Measurements from ENCODE around the gene CLEC4F. TPM values are rescaled to one million over a fixed set of nuclear protein-coding genes. Genes with fewer than 3 reads are reported as not detected.

Gene CLEC4F
- total and polyA plus RNA-seq, 2 of the 13 experiments (the other 11 are each of a cell fraction or from before 2014, with no cell fraction given) = 0.12 to 0.13 TPM

- no peak for TF ChIP-seq ZNF687 (CRISPR knock-in tag; IDR thresholded peaks at IDR 0.05)
- TF ChIP-seq FOXK1 (CRISPR knock-in tag; IDR thresholded peaks at IDR 0.05; ENCODE audit: borderline replicate concordance, low read depth) = no peak
These were observed 36.1 kb downstream of the CLEC4F start (continued) for GRCh38 chr2:70784320-70784719.

DNA sequence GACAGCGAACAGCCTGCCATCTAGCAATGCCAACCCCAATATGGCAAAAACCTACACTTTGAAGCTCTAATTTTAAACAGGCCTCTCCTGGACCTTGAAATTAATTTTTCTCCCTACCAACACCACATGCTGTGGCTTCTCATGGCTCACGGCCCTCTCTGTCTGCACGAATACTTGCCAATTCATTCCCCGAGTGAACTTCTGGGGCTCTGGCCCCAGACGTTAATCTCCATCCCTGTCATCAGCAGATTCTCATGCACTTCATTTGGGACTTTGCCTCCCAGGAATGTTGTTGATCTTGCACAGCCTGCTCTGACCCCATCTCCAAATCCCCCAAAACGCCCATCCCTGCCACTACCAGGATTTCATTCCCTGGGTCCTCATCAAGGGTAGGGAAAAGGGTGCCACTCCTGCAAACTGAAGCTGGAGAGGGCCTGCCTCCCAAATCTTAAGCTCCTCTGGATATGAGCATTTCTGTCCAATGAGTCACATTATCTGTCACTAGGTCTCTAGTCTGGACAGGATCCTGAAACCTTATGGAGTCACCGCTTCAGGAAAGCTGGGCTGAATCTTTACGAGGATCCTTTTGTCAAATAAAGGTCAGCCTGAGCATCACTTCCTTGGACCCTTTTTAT is 40.4 kb downstream of the CLEC4F start:
- WGBS (ENCODE audit: low lambda C conversion rate) = 22% methylated on average over 8 of the region's 8 CpGs
- DNase-seq (ENCODE audit: low spot score) (no peak), FAIRE-seq (no peak), ATAC-seq (no peak)
- in situ Hi-C loops (cut with HindIII; ENCODE audit: extremely low pct_ligation_motif_present, low pct_unique_long_range_greater_than_20kb) (no loop called here), intact Hi-C loops (cut with micrococcal nuclease; ENCODE audit: unreplicated experiment) (no loop called here)
- Histone ChIP-seq H3K4me2 (ENCODE audit: low read depth, low read length) (no peak overlapping the region), H3K27ac (ENCODE audit: extremely low read length, insufficient read depth, low read length) (no peak overlapping the region), H3K36me3 (replicated peaks in 1 of 2; ENCODE audit: control insufficient read depth in 1 of 2, insufficient read depth in 2 of 2, low read length in 2 of 2) (no peaks in the 10 kb centered on the region), H3K4me3 (replicated peaks in 1 of 3; ENCODE audit: insufficient read depth in 1 of 3, low read depth in 2 of 3, low read length in 3 of 3) (no peak overlapping the region), H3K27me3 (ENCODE audit: control insufficient read depth in 1 of 2, insufficient read depth in 2 of 2, low read length in 2 of 2) (peaks cover 0 to 12% of the 10 kb centered on the region in 2 experiments; a peak in 2 of 5 replicates), H3K4me1 (ENCODE audit: insufficient read depth, low read length) (no peaks in the 10 kb centered on the region), H3K79me2 (ENCODE audit: insufficient read depth, low read length) (no peaks in the 10 kb centered on the region), H3K9me3 (ENCODE audit: low read length) (no peaks in the 10 kb centered on the region), H2AFZ (ENCODE audit: low read length) (no peak overlapping the region), H4K20me1 (ENCODE audit: insufficient read depth, low read length) (no peaks in the 10 kb centered on the region), H3K9ac (ENCODE audit: insufficient read depth, low read depth, low read length) (no peak overlapping the region)
- POLR2A ChIA-PET = no interaction called here
- BruUV-seq (replicated peaks) = no TSS peak
- CTCF ChIA-PET (ENCODE audit: low intra/inter-chr PET ratio, low total read pairs) = no interaction called here
- TF ChIP-seq ZFAT (CRISPR knock-in tag; conservative IDR thresholded peaks at IDR 0.05) (no peak), JARID2 (CRISPR knock-in tag; IDR thresholded peaks at IDR 0.05; ENCODE audit: insufficient replicate concordance) (no peak), ZNF878 (CRISPR knock-in tag; IDR thresholded peaks at IDR 0.05) (no peak), ZBTB25 (CRISPR knock-in tag; IDR thresholded peaks at IDR 0.05) (no peak), SIX1 (CRISPR knock-in tag; IDR thresholded peaks at IDR 0.05; ENCODE audit: borderline replicate concordance) (no peak), JUN (CRISPR knock-in tag; IDR thresholded peaks at IDR 0.05) (no peak), DRAP1 (CRISPR knock-in tag; IDR thresholded peaks at IDR 0.05) (no peak), IKZF1 (IDR thresholded peaks at IDR 0.05) (no peak)
- TF ChIP-seq, protein P1, sequence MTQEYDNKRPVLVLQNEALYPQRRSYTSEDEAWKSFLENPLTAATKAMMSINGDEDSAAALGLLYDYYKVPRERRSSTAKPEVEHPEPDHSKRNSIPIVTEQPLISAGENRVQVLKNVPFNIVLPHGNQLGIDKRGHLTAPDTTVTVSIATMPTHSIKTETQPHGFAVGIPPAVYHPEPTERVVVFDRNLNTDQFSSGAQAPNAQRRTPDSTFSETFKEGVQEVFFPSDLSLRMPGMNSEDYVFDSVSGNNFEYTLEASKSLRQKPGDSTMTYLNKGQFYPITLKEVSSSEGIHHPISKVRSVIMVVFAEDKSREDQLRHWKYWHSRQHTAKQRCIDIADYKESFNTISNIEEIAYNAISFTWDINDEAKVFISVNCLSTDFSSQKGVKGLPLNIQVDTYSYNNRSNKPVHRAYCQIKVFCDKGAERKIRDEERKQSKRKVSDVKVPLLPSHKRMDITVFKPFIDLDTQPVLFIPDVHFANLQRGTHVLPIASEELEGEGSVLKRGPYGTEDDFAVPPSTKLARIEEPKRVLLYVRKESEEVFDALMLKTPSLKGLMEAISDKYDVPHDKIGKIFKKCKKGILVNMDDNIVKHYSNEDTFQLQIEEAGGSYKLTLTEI (CRISPR knock-in tag; conservative IDR thresholded peaks at IDR 0.05) = no peak
- TF ChIP-seq, protein P2, sequence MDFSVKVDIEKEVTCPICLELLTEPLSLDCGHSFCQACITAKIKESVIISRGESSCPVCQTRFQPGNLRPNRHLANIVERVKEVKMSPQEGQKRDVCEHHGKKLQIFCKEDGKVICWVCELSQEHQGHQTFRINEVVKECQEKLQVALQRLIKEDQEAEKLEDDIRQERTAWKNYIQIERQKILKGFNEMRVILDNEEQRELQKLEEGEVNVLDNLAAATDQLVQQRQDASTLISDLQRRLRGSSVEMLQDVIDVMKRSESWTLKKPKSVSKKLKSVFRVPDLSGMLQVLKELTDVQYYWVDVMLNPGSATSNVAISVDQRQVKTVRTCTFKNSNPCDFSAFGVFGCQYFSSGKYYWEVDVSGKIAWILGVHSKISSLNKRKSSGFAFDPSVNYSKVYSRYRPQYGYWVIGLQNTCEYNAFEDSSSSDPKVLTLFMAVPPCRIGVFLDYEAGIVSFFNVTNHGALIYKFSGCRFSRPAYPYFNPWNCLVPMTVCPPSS (IDR thresholded peaks at IDR 0.05) = no peak

Measured in HepG2 (cell line).